GM23248 (cell line): ENCODE results near the gene SPATA25.

Experiments used
- EZH2 ChIP-seq: fragments of 200-600 bp; sonication (generic); IDR thresholded peaks from 2 replicates; pipeline ENCODE4 v1.6.1; 2018; ENCODE audit warnings: antibody characterized with exemption, mild to moderate bottlenecking; ENCODE audit not compliant: insufficient read depth, poor library complexity, severe bottlenecking
- EZH2phosphoT487 ChIP-seq: fragments of 200-600 bp; sonication (generic); IDR thresholded peaks from 2 replicates; pipeline ENCODE4 v1.6.1; 2018; ENCODE audit warnings: antibody characterized with exemption, moderate library complexity, mild to moderate bottlenecking, low read depth; ENCODE audit not compliant: insufficient read depth

- TF ChIP-seq EZH2 (no peak), EZH2phosphoT487 (no peak)
Observed at GRCh38 chr20:45857882-45858216, 29.6 kb downstream of the SPATA25 start.
